K562 (cell line): ENCODE data around the gene CTSF. TPM values are rescaled to one million over a fixed set of nuclear protein-coding genes. Genes with fewer than 3 reads are reported as not detected.

Experiments
- ARID2 ChIP-seq: fragments of 450-650 bp; IDR thresholded peaks from 2 replicates; pipeline ENCODE4 v1.6.1; 2017; ENCODE audit warnings: antibody characterized with exemption, mild to moderate bottlenecking
- ATF6 ChIP-seq: sonication (generic); formaldehyde crosslinking; IDR thresholded peaks from 2 replicates; pipeline ENCODE4 v1.4.0; 2020; ENCODE audit warnings: mild to moderate bottlenecking, missing genetic modification reagents
- ATF7 ChIP-seq: fragments of 450-650 bp; IDR thresholded peaks from 2 replicates; pipeline ENCODE4 v1.7.1; 2014; ENCODE audit warnings: mild to moderate bottlenecking, moderate library complexity
- CBX2 ChIP-seq: fragments of 200-600 bp; sonication (generic); IDR thresholded peaks from one replicate; pipeline ENCODE4 v1.6.1; 2012; ENCODE audit warnings: mild to moderate bottlenecking, low read length, inconsistent platforms; ENCODE audit not compliant: insufficient read depth, poor library complexity, severe bottlenecking
- CHD4 ChIP-seq: fragments of 200-600 bp; sonication (generic); IDR thresholded peaks from 3 replicates; pipeline ENCODE4 v1.6.1; 2012; ENCODE audit warnings: low read depth, mild to moderate bottlenecking, mixed read lengths, low read length, inconsistent platforms; ENCODE audit not compliant: insufficient read depth, insufficient replicate concordance, poor library complexity, severe bottlenecking
- ELF4 ChIP-seq: fragments of 450-650 bp; formaldehyde crosslinking; IDR thresholded peaks from 2 replicates; pipeline ENCODE4 v1.4.0; 2022; ENCODE audit warnings: missing genetic modification characterization
- HLTF ChIP-seq: fragments of 450-650 bp; IDR thresholded peaks from 2 replicates; pipeline ENCODE4 v1.6.1; 2016
- KDM5B ChIP-seq: fragments of 200-600 bp; sonication (generic); IDR thresholded peaks from 2 replicates; pipeline ENCODE4 v1.6.1; 2012; ENCODE audit warnings: low read depth, mild to moderate bottlenecking, moderate library complexity, low read length, control low read depth, inconsistent platforms; ENCODE audit not compliant: insufficient replicate concordance
- MEF2D ChIP-seq: conservative IDR thresholded peaks from 2 replicates; pipeline ENCODE4 v1.6.1; 2016; ENCODE audit warnings: low read depth, missing genetic modification characterization, missing compliant biosample characterization
- MLLT1 ChIP-seq, 2 experiments: fragments of 450-650 bp; IDR thresholded peaks; 2 replicates each; pipeline ENCODE4 v1.6.1; 2016
- NEUROD1 ChIP-seq: fragments of 150-350 bp; IDR thresholded peaks from 2 replicates; pipeline ENCODE4 v1.6.1; 2014; ENCODE audit warnings: borderline replicate concordance, low read length, low read depth; ENCODE audit not compliant: partially characterized antibody
- PHF20 ChIP-seq: fragments of 450-650 bp; IDR thresholded peaks from 2 replicates; pipeline ENCODE4 v1.6.1; 2018; ENCODE audit not compliant: partially characterized antibody
- PRDM10 ChIP-seq: fragments of 450-650 bp; IDR thresholded peaks from 2 replicates; pipeline ENCODE4 v1.6.1; 2018; ENCODE audit not compliant: partially characterized antibody
- RREB1 ChIP-seq: fragments of 250-450 bp; sonication (Bioruptor Pico); IDR thresholded peaks from 2 replicates; pipeline ENCODE4 v1.4.0; 2020
- ZNF583 ChIP-seq: fragments of 250-450 bp; sonication (Bioruptor Pico); IDR thresholded peaks from 2 replicates; pipeline ENCODE4 v1.4.0; 2020
- polyA plus RNA-seq, 8 experiments: library from polyadenylated mRNA; depleted of rRNA in 4 of 8; stranded (reverse) in 5 of 8; unstranded in 3 of 8; fragments of >200 nt; fragmentation: Nextera tagmentation in 2 of 8; fragmentation: Illumina TruSeq in 1 of 8; extraction: Ambion mirVana in 2 of 8; extraction: Trizol in 1 of 8; gene quantifications; 2 replicates each; pipeline versions ENCODE4 v1.2.1 to v1.2.3, GENCODE V29; 2011 to 2014; ENCODE audit warnings: inconsistent platforms in 1 of 8, missing spikeins in 1 of 8
- total RNA-seq, 7 experiments: library from RNA; depleted of rRNA in 6 of 7; stranded (reverse); fragments of >200 nt in 6 of 7; fragmentation: Illumina TruSeq in 2 of 7; extraction: Trizol in 2 of 7; gene quantifications; 2 replicates each; pipeline versions ENCODE4 v1.2.1 to v1.2.3, GENCODE V29; 2011 to 2021; ENCODE audit warnings: low replicate concordance in 1 of 7

CTSF gene
- total and polyA plus RNA-seq, 9 of the 15 experiments (the other 6 are each of a cell fraction or from before 2014, with no cell fraction given): 0.41 to 10.5 (median 3.8) TPM

GRCh38 chr11:66593303-66593635, 24.9 kb upstream of the CTSF start (continued):
- no peak for TF ChIP-seq CBX2
- 0 out of 2 replicates have a peak, but pooled peaks have one; percentile 27 for TF ChIP-seq ARID2
- 0 out of 2 replicates have a peak, but pooled peaks have one; percentile 41 for TF ChIP-seq ELF4 (CRISPR knock-in tag)
- TF ChIP-seq MLLT1 (IDR thresholded peaks at IDR 0.05): peak; percentile 10 to 27; a peak in 2 of 4 replicates
- no peak for TF ChIP-seq MEF2D
- TF ChIP-seq PHF20: peak; percentile 83
- no peak for TF ChIP-seq CHD4
- TF ChIP-seq NEUROD1: peak; percentile 3
- no peak for TF ChIP-seq ZNF583 (CRISPR knock-in tag)
- no peak for TF ChIP-seq RREB1
- peak; percentile 47; the same call in 1 of the 2 replicates for TF ChIP-seq ATF7
- TF ChIP-seq HLTF: peak; percentile 59; the same call in 1 of the 2 replicates
- TF ChIP-seq KDM5B: no peak
- TF ChIP-seq PRDM10: peak; percentile 98
- no peak for TF ChIP-seq ATF6 (CRISPR knock-in tag)
